HG03457 (cell line): ENCODE measurements around the gene UGP2.

Source experiments
- ATAC-seq: cut with Tn5 transposase; IDR thresholded peaks from one replicate; pipeline ENCODE4 v1.9.1; 2021; ENCODE audit warnings: moderate number of reproducible peaks; ENCODE audit not compliant: unreplicated experiment

UGP2 gene

DNA sequence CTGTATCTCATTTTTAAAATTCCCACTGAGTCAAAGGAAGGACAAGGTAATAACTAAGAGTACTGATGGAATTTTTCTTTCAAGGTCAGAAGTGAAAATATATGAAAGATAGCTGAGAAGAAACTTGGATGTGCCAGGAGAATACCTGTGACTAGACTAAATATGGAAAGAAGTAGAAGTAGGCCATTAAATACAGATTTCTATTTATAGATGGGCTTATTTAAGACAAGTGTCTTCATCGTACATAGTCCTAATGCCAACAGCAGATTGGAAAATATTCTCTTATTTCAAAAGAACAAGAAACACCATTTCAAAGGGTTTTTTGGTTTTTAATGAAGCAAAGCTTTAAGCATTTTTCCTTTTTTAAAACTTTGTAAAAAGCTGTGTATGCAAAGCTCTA is 22.0 kb downstream of the UGP2 start:
- no peak for ATAC-seq

GRCh38 chr2:63865159-63865799 is 23.6 kb downstream of the UGP2 start:
- no peak for ATAC-seq

- ATAC-seq: no peak
Measured at GRCh38 chr2:63866009-63866709, 24.5 kb downstream of the UGP2 start.

DNA sequence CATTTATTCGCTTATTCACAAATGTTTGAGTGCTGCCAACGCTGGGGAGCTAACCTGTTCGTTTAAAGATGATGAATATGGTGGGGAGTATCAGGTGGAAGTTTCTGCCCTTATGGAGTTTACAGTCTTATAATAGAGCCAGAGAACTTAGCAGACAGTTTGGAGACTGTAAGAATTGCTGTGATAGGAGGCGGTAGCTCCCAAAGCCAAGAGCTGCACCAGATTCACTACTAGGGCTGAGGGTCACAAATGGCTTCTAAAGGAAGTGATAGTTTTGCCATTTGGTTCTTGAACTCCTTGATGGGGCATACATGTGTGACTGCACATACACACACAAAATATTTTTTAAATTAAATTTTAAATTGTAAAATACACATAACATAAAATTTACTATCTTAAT is 29.0 kb downstream of the UGP2 start:
- no peak for ATAC-seq

- ATAC-seq: no peak
Measured at GRCh38 chr2:63871864-63872263, 30.2 kb downstream of the UGP2 start.

DNA sequence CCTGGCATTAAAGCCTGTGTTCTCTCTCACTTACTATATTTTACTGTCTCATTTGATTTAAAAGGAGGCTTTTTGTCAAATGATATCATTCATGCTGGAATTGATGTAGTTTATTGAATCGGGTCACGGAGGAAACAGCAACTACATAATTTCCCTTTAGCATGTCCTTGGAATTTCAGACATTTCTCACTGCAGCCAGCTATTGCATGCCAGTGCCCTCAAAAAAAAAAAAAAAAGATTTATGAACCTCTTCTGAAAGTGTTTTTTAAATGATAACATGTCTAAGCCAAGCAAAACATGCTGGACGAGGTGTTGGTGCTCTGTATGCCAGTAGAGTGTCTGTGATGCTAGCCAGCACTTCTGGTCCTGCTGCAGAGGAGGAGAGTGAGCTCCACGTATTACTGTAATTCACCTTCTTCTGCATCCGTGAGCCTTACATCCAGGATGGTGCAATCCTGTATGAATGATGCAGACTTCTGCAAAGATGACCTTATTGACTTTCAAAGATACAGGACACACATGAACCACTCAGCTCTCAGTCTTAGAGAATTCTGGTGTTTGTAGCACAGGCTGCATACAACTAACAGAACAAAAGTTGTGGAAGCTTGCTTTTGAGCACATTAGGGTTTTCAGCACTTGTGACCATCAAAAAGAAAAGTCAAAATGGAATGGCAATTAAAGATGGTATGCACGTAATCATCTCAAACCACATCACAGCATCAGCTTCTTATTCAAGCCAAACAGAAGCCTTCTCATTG is 31.1 kb downstream of the UGP2 start:
- no peak for ATAC-seq

- no peak for ATAC-seq
Measured at GRCh38 chr2:63874204-63875130, 32.8 kb downstream of the UGP2 start.

DNA sequence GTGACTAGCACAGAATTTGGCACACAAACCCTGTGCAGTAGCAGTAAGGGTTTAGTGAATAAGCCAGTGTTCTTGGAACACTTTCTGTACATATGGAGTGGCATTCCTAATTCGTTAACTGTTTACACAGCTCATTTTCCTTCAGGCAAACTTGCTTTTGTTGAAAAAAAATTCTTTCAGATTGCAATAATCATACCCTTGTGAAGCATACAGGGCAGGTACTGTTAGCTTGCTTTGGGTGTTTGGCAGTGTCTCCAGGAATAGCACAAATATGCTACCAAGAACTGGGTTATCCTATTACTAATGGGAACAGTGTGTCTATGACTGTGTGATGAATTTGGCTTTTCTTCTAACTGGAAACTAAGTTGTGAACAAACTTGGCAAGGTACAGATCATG is 33.4 kb downstream of the UGP2 start:
- ATAC-seq: no peak

- no peak for ATAC-seq
Measured at GRCh38 chr2:63875559-63876245, 34.0 kb downstream of the UGP2 start.

- ATAC-seq: no peak
Measured at GRCh38 chr2:63876311-63876710, 34.6 kb downstream of the UGP2 start.

DNA sequence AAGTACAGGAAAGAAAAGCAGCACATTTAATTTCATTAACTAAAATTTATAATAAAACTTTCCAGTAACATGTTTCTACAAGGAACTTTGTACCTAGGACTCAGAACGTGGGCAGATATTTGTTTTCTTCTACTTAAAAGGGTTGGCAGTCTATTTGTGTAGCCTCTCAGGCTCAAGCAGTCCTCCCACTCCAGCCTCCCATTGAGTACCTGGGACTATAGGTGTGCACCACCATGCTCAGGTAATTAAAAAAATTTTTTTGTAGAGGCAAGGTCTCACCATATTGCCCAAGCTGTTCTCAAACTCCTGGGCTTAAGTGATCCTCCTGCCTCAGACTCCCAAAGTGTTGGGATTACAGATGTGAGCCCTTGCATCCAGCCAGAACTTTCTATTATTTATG is 36.8 kb downstream of the UGP2 start:
- ATAC-seq: no peak

DNA sequence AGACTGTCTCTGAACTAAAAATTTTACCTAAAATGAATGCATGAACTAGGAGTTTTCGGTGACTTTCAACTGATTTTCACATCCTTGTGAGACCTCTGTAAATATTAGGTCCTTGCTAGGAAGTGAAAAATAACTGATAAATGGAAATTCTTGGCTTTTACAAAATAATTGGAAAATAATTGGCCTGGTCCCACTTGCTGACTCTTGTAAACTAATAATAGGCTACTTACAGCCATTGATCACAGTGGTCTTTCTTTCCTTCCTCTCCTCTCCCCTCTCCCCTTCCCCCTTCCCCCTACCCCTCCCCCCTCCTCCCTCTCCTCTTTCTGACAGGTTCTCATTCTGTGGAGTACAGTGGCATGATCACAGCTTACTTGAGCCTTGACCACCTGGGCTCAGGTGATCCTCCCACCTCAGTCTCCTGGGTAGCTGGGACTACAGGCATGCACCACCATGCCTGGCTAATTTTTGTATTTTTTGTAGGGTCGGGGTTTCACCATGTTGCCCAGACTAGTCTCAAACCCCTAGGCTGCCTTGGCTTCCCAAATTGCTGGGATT is 38.3 kb downstream of the UGP2 start:
- ATAC-seq: no peak

DNA sequence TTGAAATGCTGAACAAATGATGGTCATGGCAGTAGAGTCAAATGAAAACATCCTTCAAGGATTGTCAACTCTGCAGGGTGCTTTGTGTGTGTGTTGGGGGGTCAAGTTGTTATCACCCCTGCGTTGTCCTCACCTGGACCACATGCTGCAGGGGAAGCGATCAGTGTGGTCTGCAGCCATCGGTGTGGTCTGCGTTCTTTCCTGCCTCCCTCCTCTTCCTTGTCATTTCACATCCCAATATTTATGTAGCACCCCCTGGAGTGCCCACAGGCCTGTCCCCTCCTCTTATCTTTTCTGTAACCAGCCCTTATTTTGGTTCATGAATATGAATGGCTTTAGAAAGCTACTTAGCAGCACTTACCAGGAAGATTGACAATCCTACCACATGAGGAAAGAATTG is 38.9 kb downstream of the UGP2 start:
- no peak for ATAC-seq

- ATAC-seq: no peak
Measured at GRCh38 chr2:63881205-63881604, 39.5 kb downstream of the UGP2 start.

DNA sequence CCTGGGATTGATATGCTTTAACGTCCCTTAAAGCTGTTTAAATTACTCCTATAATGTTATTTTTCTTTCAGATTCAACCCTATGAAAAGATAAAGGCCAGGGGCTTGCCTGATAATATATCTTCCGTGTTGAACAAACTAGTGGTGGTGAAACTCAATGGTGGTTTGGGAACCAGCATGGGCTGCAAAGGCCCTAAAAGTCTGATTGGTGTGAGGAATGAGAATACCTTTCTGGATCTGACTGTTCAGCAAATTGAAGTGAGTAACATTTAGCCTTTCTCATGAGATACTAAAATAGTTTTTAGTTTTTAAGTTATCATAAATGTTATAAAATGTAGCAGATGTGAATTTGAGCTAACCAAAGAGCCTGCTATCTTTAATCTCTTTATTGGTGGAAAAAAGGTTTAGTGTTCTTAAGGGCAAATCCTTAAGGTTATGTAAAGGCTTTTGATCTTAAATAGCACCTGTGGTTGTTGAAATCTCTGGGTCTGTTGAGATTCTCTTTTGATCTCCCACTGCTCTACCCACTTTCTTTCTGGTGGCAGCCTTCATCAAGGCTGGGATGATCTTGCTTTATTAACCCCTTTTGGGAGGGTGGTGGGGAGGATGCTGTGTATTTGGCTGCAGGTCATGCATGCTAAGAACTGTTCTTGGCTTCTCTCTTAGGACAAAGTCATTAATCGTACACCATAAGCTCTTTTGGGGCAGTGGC is 40.9 kb downstream of the UGP2 start:
- ATAC-seq: no peak

DNA sequence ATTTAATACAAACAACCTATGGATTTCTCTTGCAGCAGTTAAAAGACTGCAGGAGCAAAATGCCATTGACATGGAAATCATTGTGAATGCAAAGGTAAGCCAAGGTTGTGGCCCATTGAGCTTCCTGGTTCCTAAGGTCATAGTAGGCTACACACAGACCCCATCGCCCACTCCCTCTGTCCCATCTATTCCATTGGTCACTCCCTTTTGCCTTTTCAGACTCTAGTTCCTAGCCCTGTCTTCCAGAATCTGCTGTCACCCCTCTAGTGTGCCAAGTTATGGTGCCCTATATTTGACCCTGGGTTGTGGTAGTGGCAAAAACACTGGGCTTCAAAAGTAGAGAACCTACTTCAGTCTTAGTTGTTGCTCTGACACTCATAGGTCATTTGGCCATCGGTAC is 44.7 kb downstream of the UGP2 start:
- ATAC-seq: no peak

GRCh38 chr2:63888053-63888452 is 46.4 kb downstream of the UGP2 start:
- ATAC-seq: no peak

- ATAC-seq: peak; percentile 72
Measured at GRCh38 chr2:63888490-63889402, 47.0 kb downstream of the UGP2 start.
